GM18499 (cell line): ENCODE measurements around the gene PACSIN1.
"Not testable (repeated sequence)": the region's sequence is repeated elsewhere in the genome, so short reads cannot be mapped to it uniquely, and the experiment has no call there.

Experiments used
- ATAC-seq: cut with Tn5 transposase; IDR thresholded peaks from one replicate; pipeline ENCODE4 v1.9.1; 2021; ENCODE audit warnings: moderate number of reproducible peaks; ENCODE audit not compliant: insufficient read depth, unreplicated experiment

PACSIN1 gene

DNA sequence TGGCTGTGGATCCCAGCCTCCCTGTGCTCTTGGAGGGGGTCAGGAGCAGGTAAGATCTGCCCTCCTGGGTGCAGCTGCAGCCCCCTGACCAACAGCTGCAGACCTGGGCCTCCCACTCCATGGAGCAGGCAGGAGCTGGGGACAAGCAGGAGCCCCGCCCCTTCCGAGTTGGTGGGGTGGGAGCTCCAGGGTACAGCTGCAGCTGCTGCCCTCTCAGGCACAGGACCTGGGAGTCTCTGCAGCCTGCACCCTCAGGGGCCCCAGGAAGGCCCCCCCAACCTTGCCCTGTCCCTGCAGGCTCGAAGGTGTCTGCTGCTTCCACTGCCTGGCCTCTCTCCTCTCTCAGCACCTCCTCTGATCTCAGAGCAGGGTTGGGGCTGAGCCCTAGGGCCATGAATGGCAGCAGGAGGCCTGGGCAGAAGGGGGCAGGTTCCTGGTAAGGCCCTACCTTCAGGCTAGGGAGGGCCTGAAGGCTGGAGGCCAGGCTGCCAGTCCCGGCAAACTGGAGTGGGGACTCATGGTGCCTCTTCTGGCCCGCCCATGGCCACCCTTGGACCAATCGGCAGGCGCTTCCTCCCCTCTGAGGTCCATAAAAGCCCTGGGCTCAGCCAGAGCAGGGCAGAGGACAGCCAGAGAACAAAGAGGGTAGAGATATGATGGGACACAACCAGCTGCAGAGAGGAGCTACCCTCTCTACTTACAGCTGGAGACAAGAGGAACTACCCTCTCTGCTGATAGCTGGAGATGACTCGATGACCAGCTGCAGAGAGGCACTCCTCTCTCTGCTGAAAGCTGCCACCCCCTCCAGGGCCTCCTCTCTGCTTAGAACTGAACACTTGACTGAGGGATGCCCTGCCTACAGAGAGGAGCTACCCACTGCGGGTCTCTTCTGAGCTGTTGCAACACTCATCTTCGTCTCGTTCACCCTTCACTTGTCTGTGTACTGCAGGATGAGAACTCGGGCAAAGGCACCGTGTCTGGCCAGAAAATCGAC, 7.8 kb upstream of the PACSIN1 start:
- no peak for ATAC-seq

DNA sequence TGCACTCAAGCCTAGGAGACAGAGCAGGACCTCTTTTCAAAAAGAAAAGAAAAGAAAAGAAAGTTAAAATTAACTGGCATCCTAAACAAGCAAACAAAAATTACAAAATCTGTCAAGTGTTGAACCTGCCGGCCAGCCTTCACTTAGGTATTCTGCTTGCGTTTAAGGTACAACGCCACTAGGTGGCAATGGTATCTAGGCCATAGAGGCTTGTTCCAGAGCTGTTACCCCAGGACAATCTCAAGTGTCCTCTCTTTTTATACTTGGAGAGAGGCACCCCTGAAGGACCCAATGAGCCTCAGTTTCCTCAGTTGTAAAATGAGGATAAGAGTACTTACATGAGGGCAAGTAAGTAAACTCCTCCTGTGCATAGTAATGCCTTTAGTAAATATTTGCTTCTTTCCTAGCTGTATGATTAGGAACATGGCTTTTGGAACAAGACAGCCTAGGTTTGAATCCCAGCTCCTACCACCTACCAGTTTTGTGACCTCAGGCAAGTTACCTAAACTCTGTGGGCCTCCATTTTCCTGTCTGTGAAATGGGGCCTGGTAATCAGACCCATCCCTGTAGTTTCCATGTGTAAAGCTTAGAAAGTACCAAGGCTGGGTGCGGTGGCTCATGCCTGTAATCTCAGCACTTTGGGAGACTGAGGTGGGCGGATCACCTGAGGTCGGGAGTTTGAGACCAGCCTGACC, 5.8 kb upstream of the PACSIN1 start:
- ATAC-seq = no peak

DNA sequence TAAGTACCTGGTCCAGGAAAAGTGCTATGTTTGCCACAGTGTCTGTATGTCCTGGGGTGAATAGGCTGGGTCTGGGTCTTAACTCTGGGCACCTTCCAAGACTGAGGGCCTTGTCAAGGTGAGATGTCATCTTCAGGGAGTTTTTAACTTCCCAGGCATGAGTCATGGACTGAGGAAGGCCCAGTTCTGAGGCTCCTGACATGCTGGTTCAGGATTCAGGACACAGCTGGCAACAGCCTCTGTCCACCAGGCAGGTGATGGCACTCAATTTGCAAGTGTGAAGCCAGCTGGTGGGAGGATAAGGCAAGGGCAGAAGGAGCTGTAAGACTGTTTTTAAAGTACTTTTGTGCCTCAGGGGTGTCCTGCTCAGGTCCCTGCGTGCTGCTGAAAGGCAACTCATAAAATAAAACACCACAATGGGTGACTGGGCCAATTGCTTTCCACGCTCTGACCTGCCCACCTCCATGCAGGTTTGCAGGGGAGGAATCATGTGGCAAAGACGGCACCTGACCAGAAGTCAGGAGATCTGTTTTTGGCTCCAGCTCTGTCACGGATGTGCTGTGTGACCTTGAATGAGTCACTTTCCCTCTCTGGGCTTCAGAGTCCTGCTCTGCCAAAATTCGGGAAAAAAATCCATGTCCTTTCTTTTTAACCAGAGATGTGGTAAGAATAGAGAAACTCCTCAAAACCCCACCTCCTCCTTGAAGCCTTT, 4.9 kb upstream of the PACSIN1 start:
- ATAC-seq = no peak

DNA sequence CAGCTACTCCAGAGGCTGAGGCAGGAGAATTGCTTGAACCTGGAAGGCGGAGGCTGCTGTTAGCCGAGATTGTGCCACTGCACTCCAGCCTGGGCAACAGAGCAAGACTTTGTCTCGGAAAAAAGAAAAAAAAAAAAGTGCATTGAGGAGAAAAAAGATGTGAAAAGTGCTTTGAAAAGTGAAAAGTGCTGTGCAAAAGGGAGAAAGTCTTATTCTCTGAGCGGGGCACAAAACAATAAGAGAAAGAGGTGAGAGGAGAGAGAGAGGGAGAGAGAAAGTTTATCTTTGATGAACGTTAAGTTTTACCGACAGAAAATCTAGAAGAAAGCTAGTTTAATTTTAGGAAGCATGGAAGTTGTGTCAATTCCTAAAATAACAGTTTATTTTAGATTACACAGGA, 3.9 kb upstream of the PACSIN1 start:
- no peak for ATAC-seq

DNA sequence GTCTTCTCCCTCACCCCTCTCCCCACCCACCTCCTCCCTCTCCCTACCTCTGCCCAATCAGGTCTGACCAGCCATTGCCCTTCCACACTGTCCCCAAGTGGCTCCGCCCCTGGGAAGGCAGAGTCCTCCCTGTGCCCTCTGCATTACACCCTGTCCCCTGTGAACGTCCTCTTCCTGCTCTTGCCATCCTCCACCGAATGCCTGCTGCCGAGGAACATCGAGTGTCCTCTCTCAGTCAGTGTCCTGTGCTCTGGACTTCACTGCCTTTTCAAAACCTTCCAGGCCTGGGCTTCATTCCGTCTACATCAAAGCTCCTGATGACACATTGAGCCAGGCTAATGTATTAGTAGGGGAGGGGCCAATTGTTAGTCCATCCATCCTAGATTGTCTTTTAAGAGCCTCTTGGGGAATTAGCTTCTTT, 3.3 kb upstream of the PACSIN1 start:
- no peak for ATAC-seq

DNA sequence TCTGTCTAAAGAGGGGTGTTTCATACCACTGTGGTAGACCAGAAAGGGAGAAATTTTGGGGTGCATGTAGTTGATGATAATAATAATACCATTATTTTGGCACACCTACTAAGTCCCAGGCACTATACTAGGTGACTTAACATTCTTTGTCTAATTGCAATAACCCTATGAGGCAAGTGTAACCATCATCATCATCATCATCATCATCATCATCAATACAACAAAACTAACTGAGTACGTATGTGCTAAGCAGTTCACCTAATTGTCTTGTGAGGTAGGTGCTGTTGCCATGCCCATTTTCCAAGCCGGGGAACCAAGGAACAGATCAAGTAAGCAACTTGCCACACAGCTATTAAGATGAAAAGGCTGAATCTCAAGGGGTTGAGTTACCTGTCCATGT, 2.6 kb upstream of the PACSIN1 start:
- no peak for ATAC-seq

DNA sequence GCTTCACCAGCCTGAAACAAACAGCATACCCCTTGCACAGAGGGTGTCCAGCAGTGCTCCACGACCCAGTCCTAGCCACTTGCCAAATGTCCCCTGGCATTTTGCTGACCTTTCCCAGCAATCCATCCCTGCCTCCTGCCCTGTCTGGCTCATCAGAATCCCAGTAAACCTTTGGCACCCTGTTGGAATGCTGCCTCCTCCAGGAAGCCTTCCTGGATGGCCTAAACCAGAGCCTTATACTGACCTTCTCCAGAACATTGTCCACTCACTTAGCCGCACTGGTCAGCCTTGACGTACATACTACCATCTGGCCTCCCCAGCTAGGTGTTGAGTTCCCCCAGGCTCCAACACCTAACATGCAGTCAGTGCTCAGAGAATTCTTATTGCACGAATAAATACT, 2.0 kb upstream of the PACSIN1 start:
- ATAC-seq = no peak

DNA sequence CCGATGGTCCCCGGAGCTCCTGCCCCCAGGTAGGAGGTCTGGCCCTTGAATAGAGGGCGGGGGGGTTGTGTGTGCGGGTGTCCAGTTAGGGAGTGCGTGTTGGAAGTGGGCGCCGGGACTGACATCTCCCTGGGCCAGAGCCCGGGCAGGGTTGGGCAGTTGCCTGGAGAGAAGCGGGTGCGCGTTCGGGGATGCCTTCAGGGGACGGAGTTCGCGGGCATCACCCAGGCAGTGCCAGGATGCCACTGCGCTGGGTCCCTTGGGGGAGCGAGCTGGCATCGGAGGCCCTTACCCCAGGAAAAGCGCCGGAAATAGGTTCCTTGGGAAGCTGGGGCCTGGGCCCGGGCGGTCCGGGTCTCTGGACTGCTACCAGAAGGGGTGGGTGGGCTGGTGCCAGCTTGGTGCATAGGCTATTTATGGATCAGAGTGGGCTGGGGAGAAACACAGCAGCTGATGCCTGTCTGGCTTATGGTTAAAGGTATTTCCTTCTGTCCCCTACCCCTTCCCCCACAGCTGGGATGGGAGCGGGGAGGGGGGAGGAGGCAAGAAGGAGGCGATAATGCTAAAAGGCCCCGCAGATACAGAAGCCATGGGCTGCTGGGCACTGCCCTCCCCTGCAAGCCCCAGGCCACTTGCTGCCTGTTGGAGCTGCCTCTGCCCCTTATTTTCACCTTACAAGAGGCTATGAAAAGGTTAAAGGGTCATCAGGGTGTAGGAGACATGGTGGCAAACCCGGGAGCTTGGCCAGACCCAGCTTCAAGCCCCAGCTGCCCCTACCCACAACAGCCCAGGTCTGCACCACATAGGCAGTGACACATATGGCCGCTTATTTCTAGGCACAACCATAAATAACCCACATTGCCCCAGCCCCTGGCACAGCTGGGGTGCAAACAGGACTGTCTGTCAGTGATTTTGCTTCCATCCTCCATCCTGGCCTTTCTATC, 638 bp downstream of the PACSIN1 start:
- ATAC-seq = no peak

DNA sequence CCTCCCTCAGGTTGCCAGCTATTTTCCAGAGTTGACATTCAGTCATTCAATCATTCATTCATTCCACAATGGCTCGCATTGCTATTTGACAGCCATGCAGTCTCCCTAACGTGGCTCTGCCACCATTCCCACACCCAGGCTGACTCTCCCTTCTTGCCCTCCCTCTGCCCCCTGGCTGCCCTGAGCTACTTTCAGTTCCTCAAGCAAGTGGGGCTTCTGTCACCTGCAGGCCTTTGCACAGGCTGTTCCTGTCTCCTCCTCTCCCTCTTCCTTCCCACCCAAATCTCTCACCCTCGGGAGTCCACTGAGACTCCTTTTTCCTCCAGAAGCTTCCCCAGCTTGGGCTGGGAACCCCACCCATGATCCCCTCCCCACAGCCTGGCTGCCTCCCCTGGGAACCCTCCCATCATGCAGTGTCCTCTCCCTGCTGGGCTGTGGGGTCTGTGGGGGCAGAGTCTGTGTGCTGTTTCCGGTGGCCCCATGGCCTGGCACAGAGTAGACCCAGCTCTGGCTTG, 2.6 kb downstream of the PACSIN1 start:
- no peak for ATAC-seq

DNA sequence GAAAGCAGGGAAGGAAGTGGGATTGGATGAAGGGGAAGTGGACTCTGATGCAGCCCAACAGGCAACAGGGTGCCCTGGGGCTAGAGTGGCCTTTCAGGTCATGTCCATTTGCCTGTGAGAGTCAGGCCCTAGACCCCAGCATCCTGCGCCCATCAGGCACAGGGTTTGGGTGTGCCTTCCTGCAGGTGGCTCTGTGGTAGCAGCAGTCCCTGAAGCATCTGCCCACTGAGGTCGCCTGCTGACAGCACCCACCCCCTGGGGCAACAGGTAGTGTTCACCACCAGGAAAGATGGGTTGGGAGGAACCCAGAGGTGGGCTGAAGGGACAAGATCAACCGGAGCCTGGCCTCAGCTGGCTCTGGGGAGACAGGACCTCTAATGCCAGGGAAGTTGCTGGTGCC, 3.6 kb downstream of the PACSIN1 start:
- no peak for ATAC-seq

DNA sequence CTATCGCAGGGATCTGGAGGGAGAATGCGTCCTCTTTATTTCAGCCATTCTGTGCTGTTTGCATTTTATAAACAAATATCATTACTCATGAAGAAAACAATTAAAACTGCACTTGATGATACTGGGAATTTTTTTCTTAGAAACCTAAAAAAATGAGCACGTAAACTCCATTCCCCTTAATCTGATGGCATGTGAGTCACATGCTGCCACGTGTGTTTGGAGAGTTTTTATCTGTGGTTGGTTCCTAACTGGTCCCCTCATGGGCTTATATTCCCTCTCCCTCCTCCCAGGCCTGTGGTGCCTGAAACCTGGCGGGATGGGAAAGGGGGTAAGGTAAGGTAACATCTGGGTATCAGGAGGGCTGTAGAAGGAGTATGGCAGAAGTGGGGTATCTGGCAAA, 6.5 kb downstream of the PACSIN1 start:
- ATAC-seq = no peak

DNA sequence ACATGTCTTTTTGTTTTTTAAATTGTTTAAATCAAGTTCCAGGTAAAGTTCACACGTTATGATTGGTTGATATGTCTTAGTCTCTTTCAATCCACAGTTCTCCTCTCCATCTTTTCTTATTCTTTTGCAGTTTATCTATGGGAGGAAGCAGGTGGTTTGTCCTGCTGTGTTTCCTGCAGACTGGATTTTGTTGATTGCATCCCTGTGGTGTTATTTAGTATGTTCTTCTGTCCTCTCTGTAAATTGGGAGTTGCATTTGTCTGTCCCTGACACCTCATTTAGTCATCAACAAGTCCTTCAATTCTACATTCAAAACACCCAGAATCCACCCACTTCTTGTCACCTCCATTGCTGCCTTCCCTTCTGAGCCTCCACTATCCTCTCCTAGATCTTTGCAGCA, 8.1 kb downstream of the PACSIN1 start:
- no peak for ATAC-seq

DNA sequence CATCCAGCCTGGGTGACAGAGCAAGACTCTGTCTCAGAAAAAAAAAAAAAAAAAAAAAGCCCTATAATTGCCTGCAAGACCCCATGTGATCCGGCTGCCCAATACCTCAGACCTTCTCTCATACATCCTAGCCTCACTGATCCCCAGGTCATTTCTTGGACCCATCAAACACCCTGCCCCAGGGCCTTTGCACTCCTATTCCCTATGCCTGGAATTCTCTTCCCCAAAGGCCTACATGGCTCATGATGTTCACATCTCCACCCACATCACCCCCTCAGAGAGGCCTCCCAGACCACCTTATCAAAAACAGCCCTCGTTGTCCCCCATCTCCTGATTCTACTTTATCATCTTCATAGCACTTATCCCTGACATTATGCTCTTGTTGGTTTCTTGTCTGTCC, 8.9 kb downstream of the PACSIN1 start:
- ATAC-seq = no peak

DNA sequence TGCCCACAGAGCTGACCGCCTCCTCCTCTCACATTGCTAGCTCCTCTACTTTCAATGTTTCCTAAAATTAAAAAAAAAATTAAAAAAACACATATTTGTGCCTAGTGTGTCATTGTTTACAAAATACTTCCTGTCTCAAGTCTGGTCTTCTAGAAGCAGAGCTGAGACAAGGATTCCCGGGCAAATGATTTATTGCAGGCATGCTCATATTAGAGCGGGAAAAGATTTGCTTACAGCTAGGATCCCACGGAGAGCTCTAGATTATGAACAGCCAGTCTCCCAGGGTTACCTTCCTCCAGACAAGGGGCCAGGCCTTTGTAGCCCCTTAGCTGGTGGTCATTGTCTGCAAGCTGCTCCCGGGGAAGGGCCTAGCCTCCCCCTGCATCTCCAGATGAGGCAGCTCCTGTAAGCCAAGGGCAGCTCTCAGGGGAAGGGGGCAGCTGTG, 9.4 kb downstream of the PACSIN1 start:
- ATAC-seq = no peak

DNA sequence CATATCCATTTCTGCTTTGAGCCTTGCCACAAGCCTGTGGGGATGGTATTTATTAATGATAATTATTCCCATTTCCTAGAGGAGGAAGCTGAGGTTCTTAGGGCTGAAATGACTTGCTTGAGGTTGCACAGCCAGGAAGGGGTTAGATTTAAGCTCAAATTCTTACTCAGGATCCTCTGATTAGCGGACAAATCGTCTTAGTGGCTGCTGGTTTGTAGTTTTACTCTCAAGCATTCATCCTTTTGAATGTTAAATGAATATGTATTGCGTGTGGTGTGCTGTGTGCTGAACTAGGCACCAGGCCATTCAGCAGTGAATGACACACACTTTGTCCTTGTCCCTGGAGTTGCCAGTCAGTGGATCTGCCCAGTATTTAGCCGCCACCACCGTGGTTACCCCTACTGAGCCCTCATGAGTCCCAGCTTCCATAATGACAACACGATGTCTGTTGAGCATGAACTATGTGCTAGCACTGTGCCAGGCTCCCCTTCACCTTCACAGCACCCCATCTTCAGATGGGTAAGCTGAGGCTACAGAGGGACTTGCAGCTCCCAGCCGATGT, 10.0 kb downstream of the PACSIN1 start:
- ATAC-seq = no peak

DNA sequence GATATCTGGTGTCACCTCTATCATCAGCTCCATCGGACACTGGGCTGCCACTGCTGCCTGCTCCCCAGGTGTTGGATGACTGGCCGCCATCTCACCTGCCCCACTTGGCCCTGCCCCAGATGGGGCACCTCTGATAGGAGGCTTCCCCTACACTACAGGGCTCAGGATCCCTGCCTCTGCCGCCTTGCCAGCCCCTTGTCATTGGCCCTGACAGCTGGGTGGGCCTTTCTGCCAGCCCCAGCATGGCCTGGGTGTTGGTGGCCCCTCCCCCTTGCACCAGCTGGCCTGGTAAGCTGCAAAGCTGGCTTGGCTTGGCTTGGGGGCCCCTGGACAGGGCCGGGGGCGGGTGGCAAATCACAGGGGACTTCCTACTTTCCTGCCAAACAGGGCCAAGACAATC, 10.6 kb downstream of the PACSIN1 start:
- no peak for ATAC-seq

DNA sequence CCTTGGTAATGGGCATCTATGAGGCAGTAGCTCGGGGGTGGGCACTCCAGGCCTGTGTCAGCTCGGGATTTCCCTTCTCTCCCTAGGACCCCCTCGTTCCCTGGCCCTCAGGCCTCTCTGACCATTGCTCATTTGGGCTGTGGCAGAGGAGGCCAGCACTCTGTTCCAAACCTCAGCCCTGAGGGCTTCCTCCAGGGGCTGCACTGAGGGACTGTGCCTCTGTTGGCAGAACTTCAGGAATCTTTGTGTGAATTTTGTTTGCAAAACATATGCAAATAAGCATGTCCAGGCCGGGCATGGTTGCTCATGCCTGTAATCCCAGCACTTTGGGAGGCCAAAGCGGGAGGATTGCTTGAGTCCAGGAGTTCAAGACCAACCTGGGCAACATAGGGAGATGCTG, 11.0 kb downstream of the PACSIN1 start:
- ATAC-seq = no peak

DNA sequence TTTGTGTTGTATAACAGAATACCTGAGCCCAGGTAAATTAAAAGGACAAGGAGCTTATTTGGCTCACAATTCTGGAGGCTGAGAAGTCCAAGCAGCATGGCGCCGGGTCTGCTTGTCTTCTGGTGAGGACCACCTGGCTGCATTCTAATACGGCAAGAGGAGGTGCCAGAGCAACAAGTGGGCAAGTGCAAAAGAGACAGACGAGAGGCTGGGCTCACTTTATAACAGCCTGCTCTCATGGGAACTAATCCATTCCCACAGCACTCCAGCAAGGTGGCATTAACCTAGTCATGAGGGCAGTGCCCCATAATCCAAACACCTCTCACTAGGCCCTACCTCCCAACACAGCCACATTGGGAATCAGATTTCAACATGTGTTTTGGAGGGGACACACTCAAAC, 12.9 kb downstream of the PACSIN1 start:
- ATAC-seq = no peak

DNA sequence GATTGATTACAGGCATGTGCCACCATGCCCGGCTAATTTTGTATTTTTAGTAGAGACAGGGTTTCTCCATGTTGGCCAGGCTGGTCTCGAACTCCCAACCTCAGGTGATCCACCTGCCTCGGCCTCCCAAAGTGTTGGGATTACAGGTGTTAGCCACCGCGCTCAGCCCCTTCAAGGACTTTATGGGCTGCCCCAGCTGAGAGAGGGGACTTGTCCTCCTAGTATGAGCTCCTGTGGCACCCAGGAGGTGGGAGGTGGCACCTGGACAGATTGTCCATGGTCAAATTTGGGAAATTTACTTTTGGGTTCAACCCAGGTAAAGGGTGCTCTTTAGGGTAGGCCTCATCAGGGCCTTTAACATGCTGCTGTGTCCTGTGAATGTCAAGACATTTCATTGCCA, 17.9 kb downstream of the PACSIN1 start:
- ATAC-seq = not testable (repeated sequence)
